ENCODE results near the gene BUB3.

DNA sequence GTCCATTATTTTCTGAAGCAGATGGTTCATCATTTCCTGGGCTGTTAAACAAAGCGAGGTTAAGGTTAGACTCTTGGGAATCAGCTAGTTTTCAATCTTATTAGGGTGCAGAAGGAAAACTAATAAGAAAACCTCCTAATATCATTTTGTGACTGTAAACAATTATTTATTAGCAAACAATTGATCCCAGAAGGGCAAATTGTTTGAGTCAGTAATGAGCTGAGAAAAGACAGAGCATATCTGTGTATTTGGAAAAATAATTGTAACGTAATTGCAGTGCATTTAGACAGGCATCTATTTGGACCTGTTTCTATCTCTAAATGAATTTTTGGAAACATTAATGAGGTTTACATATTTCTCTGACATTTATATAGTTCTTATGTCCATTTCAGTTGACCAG lies 10.1 kb downstream of the BUB3 start:
- TF ChIP-seq POLR2A (IDR thresholded peaks at IDR 0.05; ENCODE audit: low read depth, low read length) = no peak
- no peak for TF ChIP-seq POU2F2 (IDR thresholded peaks at IDR 0.05; ENCODE audit: low read depth, low read length)
